Fibroblast of lung (primary cell): ENCODE measurements around the gene CERS4. TPM values are rescaled to one million over a fixed set of nuclear protein-coding genes. Genes with fewer than 3 reads are reported as not detected.
"Not testable (repeated sequence)": the region's sequence is repeated elsewhere in the genome, so short reads cannot be mapped to it uniquely, and the experiment has no call there.

ENCODE experiments used
- DNase-seq, 2 donors: peaks; one replicate each; pipeline versions ENCODE4 v3.0.0 to v3.0.0-alpha.2; 2010; ENCODE audit warnings: low read depth in 2 of 2
- H2AFZ ChIP-seq: 2 replicates; pipeline ENCODE4 v1.5.1; 2012; ENCODE audit warnings: low read length, control low read depth, inconsistent platforms
- H3K27ac ChIP-seq: 2 replicates; pipeline ENCODE4 v1.5.1; 2011; ENCODE audit warnings: low read length, control low read depth; ENCODE audit not compliant: insufficient read depth
- H3K27me3 ChIP-seq: 2 replicates; pipeline ENCODE4 v1.5.1; 2011; ENCODE audit warnings: mild to moderate bottlenecking, low read length; ENCODE audit not compliant: control insufficient read depth, insufficient read depth
- H3K36me3 ChIP-seq: 2 replicates; pipeline ENCODE4 v1.5.1; 2011; ENCODE audit warnings: low read length; ENCODE audit not compliant: control insufficient read depth, insufficient read depth
- H3K4me1 ChIP-seq: 2 replicates; pipeline ENCODE4 v1.5.1; 2011; ENCODE audit warnings: low read length; ENCODE audit not compliant: control insufficient read depth, insufficient read depth; ENCODE audit errors: extremely low read depth
- H3K4me2 ChIP-seq: 2 replicates; pipeline ENCODE4 v1.5.1; 2011; ENCODE audit warnings: low read length, control low read depth; ENCODE audit not compliant: insufficient read depth; ENCODE audit errors: extremely low read depth
- H3K4me3 ChIP-seq, 4 experiments: fragments of 200-600 bp in 1 of 4; sonication (generic) in 1 of 4; replicated peaks in 1 of 4; 2 replicates each; pipeline ENCODE4 v1.5.1; 2011 to 2016; ENCODE audit warnings: low read length in 4 of 4, low read depth in 3 of 4, mild to moderate bottlenecking in 3 of 4, control low read depth in 2 of 4, inconsistent platforms in 1 of 4, mixed read lengths in 1 of 4; ENCODE audit not compliant: insufficient read depth in 1 of 4; ENCODE audit errors: control extremely low read depth in 1 of 4
- H3K79me2 ChIP-seq: 2 replicates; pipeline ENCODE4 v1.5.1; 2012; ENCODE audit warnings: mild to moderate bottlenecking, low read length, inconsistent platforms; ENCODE audit not compliant: control insufficient read depth, insufficient read depth
- H3K9ac ChIP-seq: 2 replicates; pipeline ENCODE4 v1.5.1; 2011; ENCODE audit warnings: mild to moderate bottlenecking, low read length, control low read depth; ENCODE audit not compliant: insufficient read depth
- H3K9me3 ChIP-seq: 2 replicates; pipeline ENCODE4 v1.5.1; 2012; ENCODE audit warnings: low read depth, low read length; ENCODE audit not compliant: control insufficient read depth, insufficient read depth
- H4K20me1 ChIP-seq: 2 replicates; pipeline ENCODE4 v1.5.1; 2011; ENCODE audit warnings: low read length; ENCODE audit not compliant: control insufficient read depth, insufficient read depth; ENCODE audit errors: extremely low read depth
- EZH2 ChIP-seq: IDR thresholded peaks from 2 replicates; pipeline ENCODE4 v1.5.1; 2012; ENCODE audit warnings: low read length, control low read depth, mild to moderate bottlenecking; ENCODE audit errors: missing control alignments
- polyA plus RNA-seq, 2 donors: library from polyadenylated mRNA; depleted of rRNA in 1 of 2; stranded (reverse) in 1 of 2; unstranded in 1 of 2; fragments of >200 nt; gene quantifications; 2 replicates each; pipeline ENCODE4 v1.2.1, GENCODE V29; 2011 to 2012; ENCODE audit warnings: missing spikeins in 1 of 2
- total RNA-seq: library from RNA; depleted of rRNA; stranded (reverse); fragments of >200 nt; gene quantifications from 2 replicates; pipeline ENCODE4 v1.2.1, GENCODE V29; 2014
- TF ChIP-seq, protein P1 (sequence below), 2 donors: IDR thresholded peaks in 1 of 2; conservative IDR thresholded peaks in 1 of 2; 1 replicate in 1 of 2; 2 replicates in 1 of 2; pipeline ENCODE4 v1.5.1; 2011 to 2012; ENCODE audit warnings: low read length in 2 of 2, control low read depth in 1 of 2, inconsistent platforms in 1 of 2, low read depth in 1 of 2, mild to moderate bottlenecking in 1 of 2

Gene CERS4
- total and polyA plus RNA-seq, 2 donors (not counting 1 experiment from before 2014, with no cell fraction given): 0.74 to 17.0 TPM

DNA sequence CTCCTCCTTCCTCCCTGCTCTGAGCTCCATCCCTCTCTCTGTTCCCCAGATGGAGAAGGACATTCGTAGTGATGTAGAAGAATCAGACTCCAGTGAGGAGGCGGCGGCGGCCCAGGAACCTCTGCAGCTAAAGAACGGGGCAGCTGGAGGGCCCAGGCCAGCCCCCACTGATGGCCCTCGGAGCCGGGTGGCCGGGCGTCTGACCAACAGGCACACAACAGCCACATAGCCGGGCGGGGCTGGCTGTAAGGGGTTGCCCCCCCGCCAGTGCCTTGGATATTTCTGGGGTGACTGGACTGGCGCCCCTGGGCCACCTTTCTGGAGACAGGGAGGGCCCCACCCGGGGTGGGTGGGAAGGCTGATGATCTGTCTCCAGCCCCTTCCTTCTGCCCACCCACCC, 52.7 kb downstream of the CERS4 start:
- Histone ChIP-seq H3K4me1 (no peaks in the 10 kb centered on the region), H3K4me3 (no peak overlapping the region), H2AFZ (no peak overlapping the region), H3K27me3 (peaks cover 3% of the 10 kb centered on the region), H3K4me2 (no peak overlapping the region), H3K36me3 (no peaks in the 10 kb centered on the region), H3K79me2 (no peaks in the 10 kb centered on the region), H3K9me3 (no peaks in the 10 kb centered on the region), H4K20me1 (no peaks in the 10 kb centered on the region), H3K9ac (no peak overlapping the region), H3K27ac (no peak overlapping the region)
- no peak for DNase-seq
- TF ChIP-seq, protein P1, sequence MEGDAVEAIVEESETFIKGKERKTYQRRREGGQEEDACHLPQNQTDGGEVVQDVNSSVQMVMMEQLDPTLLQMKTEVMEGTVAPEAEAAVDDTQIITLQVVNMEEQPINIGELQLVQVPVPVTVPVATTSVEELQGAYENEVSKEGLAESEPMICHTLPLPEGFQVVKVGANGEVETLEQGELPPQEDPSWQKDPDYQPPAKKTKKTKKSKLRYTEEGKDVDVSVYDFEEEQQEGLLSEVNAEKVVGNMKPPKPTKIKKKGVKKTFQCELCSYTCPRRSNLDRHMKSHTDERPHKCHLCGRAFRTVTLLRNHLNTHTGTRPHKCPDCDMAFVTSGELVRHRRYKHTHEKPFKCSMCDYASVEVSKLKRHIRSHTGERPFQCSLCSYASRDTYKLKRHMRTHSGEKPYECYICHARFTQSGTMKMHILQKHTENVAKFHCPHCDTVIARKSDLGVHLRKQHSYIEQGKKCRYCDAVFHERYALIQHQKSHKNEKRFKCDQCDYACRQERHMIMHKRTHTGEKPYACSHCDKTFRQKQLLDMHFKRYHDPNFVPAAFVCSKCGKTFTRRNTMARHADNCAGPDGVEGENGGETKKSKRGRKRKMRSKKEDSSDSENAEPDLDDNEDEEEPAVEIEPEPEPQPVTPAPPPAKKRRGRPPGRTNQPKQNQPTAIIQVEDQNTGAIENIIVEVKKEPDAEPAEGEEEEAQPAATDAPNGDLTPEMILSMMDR (conservative IDR thresholded peaks at IDR 0.05 in 1 of 2, IDR thresholded peaks at IDR 0.05 in 1 of 2; ENCODE audit: low read depth in 1 of 2, low read length in 2 of 2): no peak
- no peak for TF ChIP-seq EZH2

DNA sequence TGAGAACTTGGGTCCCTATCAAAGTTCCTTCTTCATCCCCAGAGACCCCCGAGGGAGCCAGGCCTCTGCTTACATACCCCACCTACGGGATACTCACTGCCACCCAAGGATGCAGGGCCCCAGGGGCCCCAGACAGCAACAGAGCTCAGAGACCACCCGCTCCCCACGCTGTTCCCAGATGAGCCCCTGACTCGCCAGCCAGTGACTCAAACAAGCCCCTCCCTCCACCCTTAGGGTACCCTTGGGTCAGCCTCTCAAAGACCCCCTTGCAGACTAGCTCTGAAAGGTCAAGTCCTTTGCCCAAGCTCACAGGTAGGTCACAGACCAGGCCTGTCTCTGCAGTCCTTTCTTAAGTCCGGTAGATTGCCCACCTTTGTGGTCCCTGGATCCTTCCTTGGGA, 53.3 kb downstream of the CERS4 start:
- H3K4me3 ChIP-seq: no peak overlapping the region
- no peaks in the 10 kb centered on the region for H4K20me1 ChIP-seq
- H3K36me3 ChIP-seq: no peaks in the 10 kb centered on the region
- H3K79me2 ChIP-seq: no peaks in the 10 kb centered on the region
- TF ChIP-seq EZH2: no peak
- TF ChIP-seq, protein P1 (conservative IDR thresholded peaks at IDR 0.05 in 1 of 2, IDR thresholded peaks at IDR 0.05 in 1 of 2; ENCODE audit: low read depth in 1 of 2, low read length in 2 of 2): no peak
- H3K4me2 ChIP-seq: no peak overlapping the region
- H3K9me3 ChIP-seq: no peaks in the 10 kb centered on the region
- no peak overlapping the region for H2AFZ ChIP-seq
- H3K27ac ChIP-seq: no peak overlapping the region
- no peak overlapping the region for H3K9ac ChIP-seq
- no peak for DNase-seq
- peaks cover 3% of the 10 kb centered on the region for H3K27me3 ChIP-seq
- H3K4me1 ChIP-seq: no peaks in the 10 kb centered on the region

DNA sequence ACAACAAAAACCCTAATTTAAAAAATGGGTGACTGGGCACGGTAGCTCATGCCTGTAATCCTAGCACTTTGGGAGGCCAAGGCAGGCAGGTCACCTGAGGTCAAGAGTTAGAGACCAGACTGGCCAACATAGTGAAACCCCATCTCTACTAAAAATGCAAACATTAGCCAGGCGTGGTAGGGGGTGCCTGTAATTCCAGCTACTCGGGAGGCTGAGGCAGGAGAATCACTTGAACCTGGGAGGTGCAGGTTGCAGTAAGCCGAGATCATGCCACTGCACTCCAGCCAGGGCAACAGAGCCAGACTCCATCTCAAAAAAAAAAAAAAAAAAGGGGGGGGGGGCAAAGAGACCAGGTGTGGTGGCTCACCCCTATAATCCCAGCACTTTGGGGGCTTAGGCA, 55.1 kb downstream of the CERS4 start:
- not testable (repeated sequence) for H4K20me1 ChIP-seq, DNase-seq, H2AFZ ChIP-seq, H3K27ac ChIP-seq, H3K4me1 ChIP-seq, H3K36me3 ChIP-seq, H3K9ac ChIP-seq, H3K4me2 ChIP-seq, H3K79me2 ChIP-seq, H3K4me3 ChIP-seq, H3K9me3 ChIP-seq, H3K27me3 ChIP-seq
